Endothelial cell of umbilical vein (primary cell): ENCODE results near the gene ZNF385B. TPM values are rescaled to one million over a fixed set of nuclear protein-coding genes. Genes with fewer than 3 reads are reported as not detected.

Experiments
- BruUV-seq: library from RNA; stranded (reverse); fragments of 400-500 nt; replicated peaks from 2 replicates; lab custom pipeline; 2021; lab: Mats Ljungman, UMichigan
- CTCF ChIA-PET: fragments of 300-600, 350-600 bp; sonication (Branson Sonifier 250); formaldehyde crosslinking; loops from one replicate; lab custom pipeline; 2021; ENCODE audit warnings: antibody characterized with exemption, inconsistent platforms; lab: Charles Lee
- POLR2A ChIA-PET: fragments of 300-600, 350-600 bp; sonication (Branson Sonifier 250); formaldehyde crosslinking; loops from one replicate; lab custom pipeline; 2021; ENCODE audit warnings: antibody characterized with exemption, inconsistent platforms; lab: Charles Lee
- DNase-seq: peaks from one replicate; pipeline ENCODE4 v3.0.0-alpha.2; 2011; ENCODE audit warnings: low read depth, low spot score
- FAIRE-seq: peaks from 2 replicates; lab custom pipeline; 2011; peaks lifted over from hg19 to GRCh38; lab: Jason Lieb, UNC
- H2AFZ ChIP-seq: 2 replicates; pipeline ENCODE4 v1.6.0; 2012; ENCODE audit warnings: low read depth, low read length, control low read depth, inconsistent platforms
- H3K27ac ChIP-seq: 2 replicates; pipeline ENCODE4 v1.5.1; 2011; ENCODE audit warnings: low read depth, mild to moderate bottlenecking, control low read depth, low read length, moderate library complexity; ENCODE audit not compliant: insufficient read depth
- H3K27me3 ChIP-seq, 2 experiments: 2 replicates each; pipeline versions ENCODE4 v1.6.0 to v1.6.1; 2011; ENCODE audit warnings: low read length in 2 of 2, mixed read lengths in 1 of 2; ENCODE audit not compliant: control insufficient read depth in 2 of 2, insufficient read depth in 2 of 2
- H3K36me3 ChIP-seq, 2 experiments: 2 replicates in 1 of 2; 3 replicates in 1 of 2; pipeline ENCODE4 v1.5.1; 2011; ENCODE audit warnings: low read length in 2 of 2, mild to moderate bottlenecking in 1 of 2, moderate library complexity in 1 of 2; ENCODE audit not compliant: control insufficient read depth in 2 of 2, insufficient read depth in 2 of 2; ENCODE audit errors: extremely low read depth in 1 of 2
- H3K4me1 ChIP-seq: 3 replicates; pipeline ENCODE4 v1.5.1; 2011; ENCODE audit warnings: mild to moderate bottlenecking, low read length; ENCODE audit not compliant: control insufficient read depth, insufficient read depth; ENCODE audit errors: extremely low read depth
- H3K4me2 ChIP-seq: 2 replicates; pipeline ENCODE4 v1.6.1; 2011; ENCODE audit warnings: low read length, control low read depth, mixed read lengths; ENCODE audit not compliant: insufficient read depth
- H3K4me3 ChIP-seq, 3 experiments: fragments of 200-600 bp in 1 of 3; sonication (generic), shearing (Covaris generic) in 1 of 3; replicated peaks in 1 of 3; 2 replicates each; pipeline ENCODE4 v1.5.1; 2011 to 2016; ENCODE audit warnings: control low read depth in 3 of 3, low read length in 3 of 3, mild to moderate bottlenecking in 2 of 3, inconsistent platforms in 1 of 3, low read depth in 1 of 3, moderate library complexity in 1 of 3; ENCODE audit not compliant: insufficient read depth in 1 of 3
- H3K79me2 ChIP-seq: 2 replicates; pipeline ENCODE4 v1.6.0; 2012; ENCODE audit warnings: low read length, inconsistent platforms; ENCODE audit not compliant: control insufficient read depth, insufficient read depth
- H3K9ac ChIP-seq: replicated peaks from 2 replicates; pipeline ENCODE3; 2011; ENCODE audit warnings: low read length, control low read depth; ENCODE audit not compliant: insufficient read depth; ENCODE audit errors: extremely low read depth
- H3K9me1 ChIP-seq: replicated peaks from 3 replicates; pipeline ENCODE4 v1.6.0; 2011; ENCODE audit warnings: mild to moderate bottlenecking, low read length; ENCODE audit not compliant: control insufficient read depth, insufficient read depth; ENCODE audit errors: extremely low read depth
- H3K9me3 ChIP-seq: replicated peaks from 2 replicates; pipeline ENCODE4 v1.5.1; 2012; ENCODE audit warnings: low read length, inconsistent platforms; ENCODE audit not compliant: control insufficient read depth, insufficient read depth
- H4K20me1 ChIP-seq: replicated peaks from 2 replicates; pipeline ENCODE3; 2011; ENCODE audit warnings: mild to moderate bottlenecking, low read length; ENCODE audit not compliant: control insufficient read depth, insufficient read depth; ENCODE audit errors: extremely low read depth
- CTCF ChIP-seq, 2 donors: IDR thresholded peaks; 1 replicate in 1 of 2; 2 replicates in 1 of 2; pipeline ENCODE4 v1.5.1; 2011; ENCODE audit warnings: low read length in 2 of 2, mild to moderate bottlenecking in 2 of 2, moderate library complexity in 2 of 2, control low read depth in 1 of 2, inconsistent platforms in 1 of 2, low read depth in 1 of 2; ENCODE audit not compliant: insufficient read depth in 1 of 2; ENCODE audit errors: extremely low read depth in 1 of 2
- EZH2 ChIP-seq: IDR thresholded peaks from 2 replicates; pipeline ENCODE4 v1.6.1; 2012; ENCODE audit warnings: borderline replicate concordance, low read depth, mild to moderate bottlenecking, moderate library complexity, low read length, inconsistent platforms; ENCODE audit not compliant: severe bottlenecking
- FOS ChIP-seq: IDR thresholded peaks from 2 replicates; pipeline ENCODE4 v1.6.1; 2011; ENCODE audit warnings: mild to moderate bottlenecking, low read length, moderate library complexity, borderline replicate concordance; ENCODE audit not compliant: insufficient read depth
- GATA2 ChIP-seq: IDR thresholded peaks from 2 replicates; pipeline ENCODE4 v1.7.0; 2011; ENCODE audit warnings: low read depth, mild to moderate bottlenecking, moderate library complexity, mixed read lengths, low read length; ENCODE audit not compliant: insufficient read length, insufficient read depth
- JUN ChIP-seq: IDR thresholded peaks from 2 replicates; pipeline ENCODE4 v1.6.1; 2011; ENCODE audit warnings: borderline replicate concordance, low read depth; ENCODE audit not compliant: insufficient read length, insufficient read depth
- MAX ChIP-seq: IDR thresholded peaks from 2 replicates; pipeline ENCODE4 v1.6.1; 2011; ENCODE audit not compliant: insufficient read depth, insufficient read length
- MYC ChIP-seq: IDR thresholded peaks from one replicate; pipeline ENCODE4 v1.6.1; 2011; ENCODE audit warnings: mild to moderate bottlenecking, low read depth, low read length
- POLR2A ChIP-seq: IDR thresholded peaks from 2 replicates; pipeline ENCODE4 v1.6.1; 2012; ENCODE audit warnings: low read depth, mild to moderate bottlenecking, control low read depth, low read length
- POLR2AphosphoS5 ChIP-seq: IDR thresholded peaks from 2 replicates; pipeline ENCODE4 v1.6.1; 2012; ENCODE audit warnings: low read depth, mild to moderate bottlenecking, control low read depth, low read length, moderate library complexity; ENCODE audit not compliant: insufficient read depth
- dilution Hi-C: fragments of 300-500 bp; cut with MboI; formaldehyde crosslinking; loops from one replicate; pipeline ENCODE4 v1.15.0; 2019; ENCODE audit warnings: low sequenced_read_pairs; ENCODE audit not compliant: extremely low pct_ligation_motif_present
- intact Hi-C: fragments of 100-400 bp; cut with micrococcal nuclease; formaldehyde crosslinking; loops from one replicate; pipeline ENCODE4 v1.10.0; 2022
- polyA plus RNA-seq, 4 experiments: library from polyadenylated mRNA; depleted of rRNA in 3 of 4; stranded (reverse) in 3 of 4; unstranded in 1 of 4; fragments of >200 nt; gene quantifications; 2 replicates each; pipeline versions ENCODE4 v1.2.1 to v1.2.3, GENCODE V29; 2011 to 2012; ENCODE audit warnings: missing spikeins in 1 of 4
- total RNA-seq: library from RNA; stranded (reverse); gene quantifications from 2 replicates; pipeline ENCODE4 v1.2.3, GENCODE V29; 2021

Gene ZNF385B
- total and polyA plus RNA-seq, 2 donors (not counting 3 experiments of a cell fraction or from before 2014, with no cell fraction given): not detected

- H4K20me1 ChIP-seq: no peaks in the 10 kb centered on the region
- ChIA-PET POLR2A (no interaction called here), CTCF (no interaction called here)
- no TSS peak for BruUV-seq
- intact Hi-C loops (no loop called here), dilution Hi-C loops (no loop called here)
- H3K9ac ChIP-seq: no peak overlapping the region
- no peak overlapping the region for H3K4me3 ChIP-seq
- no peak overlapping the region for H3K4me2 ChIP-seq
- TF ChIP-seq FOS (no peak), CTCF (IDR thresholded peaks at IDR 0.05; ENCODE audit: extremely low read depth in 1 of 2, insufficient read depth in 1 of 2, low read depth in 1 of 2, low read length in 2 of 2) (no peak), MAX (no peak), JUN (no peak), GATA2 (no peak), MYC (no peak), EZH2 (no peak), POLR2A (no peak), POLR2AphosphoS5 (no peak)
- H3K9me1 ChIP-seq: no peaks in the 10 kb centered on the region
- H2AFZ ChIP-seq: no peak overlapping the region
- no peaks in the 10 kb centered on the region for H3K9me3 ChIP-seq
- FAIRE-seq (no peak), DNase-seq (no peak)
- H3K27me3 ChIP-seq: no peaks in the 10 kb centered on the region
- H3K4me1 ChIP-seq: no peaks in the 10 kb centered on the region
- H3K79me2 ChIP-seq: no peaks in the 10 kb centered on the region
- no peak overlapping the region for H3K27ac ChIP-seq
- H3K36me3 ChIP-seq: no peaks in the 10 kb centered on the region
Observed at GRCh38 chr2:179626261-179626660, 235.2 kb downstream of the ZNF385B start.
